ENCODE results near the gene NEK5. TPM values are rescaled to one million over a fixed set of nuclear protein-coding genes. Genes with fewer than 3 reads are reported as not detected.

NEK5 gene
- total RNA-seq, 2 donors from 2014 or later, result 1.4 to 1.8 TPM

- H3K9ac ChIP-seq (ENCODE audit: extremely low read depth, low read length, poor library complexity, severe bottlenecking), result no peak overlapping the region
- H3K27ac ChIP-seq (ENCODE audit: low read depth, low read length), result no peak overlapping the region
- no peak overlapping the region for H3K4me3 ChIP-seq (ENCODE audit: low read length)
- H3K27ac Mint-ChIP-seq, result no peak overlapping the region
- H3K4me1 Mint-ChIP-seq, result peaks cover 21% of the 10 kb centered on the region
- no peak for TF ChIP-seq CTCF (conservative IDR thresholded peaks at IDR 0.05)
- H3K9me3 Mint-ChIP-seq, result peaks cover 21% of the 10 kb centered on the region
- H3K27me3 Mint-ChIP-seq (ENCODE audit: insufficient read depth), result peaks cover 9% of the 10 kb centered on the region
- no peaks in the 10 kb centered on the region for H3K27me3 ChIP-seq (ENCODE audit: control insufficient read depth, insufficient read depth, low read length, poor library complexity, severe bottlenecking)
- H3K36me3 Mint-ChIP-seq (ENCODE audit: low read depth), result peaks cover 7% of the 10 kb centered on the region
- 97 to 100% methylated on average over 1 of the region's 1 CpG for WGBS, 2 experiments (ENCODE audit: insufficient coverage in 1 of 2, insufficient read length in 1 of 2)
- H3K36me3 ChIP-seq (ENCODE audit: control insufficient read depth, insufficient read depth, low read length), result no peaks in the 10 kb centered on the region
- peaks cover 29% of the 10 kb centered on the region for H3K9me3 ChIP-seq (ENCODE audit: control insufficient read depth, low read length)
- no peak for DNase-seq
- no peak overlapping the region for H3K4me3 Mint-ChIP-seq
- no peaks in the 10 kb centered on the region for H3K4me1 ChIP-seq (ENCODE audit: control insufficient read depth, insufficient read depth, low read length)
Observed at GRCh38 chr13:52112591-52112990, 16.3 kb downstream of the NEK5 start.

- peaks cover 35% of the 10 kb centered on the region for H3K9me3 ChIP-seq (ENCODE audit: control insufficient read depth, low read length)
- H3K9me3 Mint-ChIP-seq, result peaks cover 26% of the 10 kb centered on the region
- H3K27me3 Mint-ChIP-seq (ENCODE audit: insufficient read depth), result peaks cover 3% of the 10 kb centered on the region
- no peaks in the 10 kb centered on the region for H3K36me3 ChIP-seq (ENCODE audit: control insufficient read depth, insufficient read depth, low read length)
- peak overlapping the region; percentile 35 for H3K27ac Mint-ChIP-seq
- no peaks in the 10 kb centered on the region for H3K27me3 ChIP-seq (ENCODE audit: control insufficient read depth, insufficient read depth, low read length, poor library complexity, severe bottlenecking)
- WGBS, 2 experiments (ENCODE audit: insufficient coverage in 1 of 2, insufficient read length in 1 of 2), result 63 to 88% methylated on average over 1 of the region's 1 CpG
- DNase-seq, result no peak
- H3K27ac ChIP-seq (ENCODE audit: low read depth, low read length), result no peak overlapping the region
- H3K9ac ChIP-seq (ENCODE audit: extremely low read depth, low read length, poor library complexity, severe bottlenecking), result no peak overlapping the region
- TF ChIP-seq CTCF (conservative IDR thresholded peaks at IDR 0.05), result no peak
- peaks cover 14% of the 10 kb centered on the region for H3K4me1 Mint-ChIP-seq
- H3K4me1 ChIP-seq (ENCODE audit: control insufficient read depth, insufficient read depth, low read length), result no peaks in the 10 kb centered on the region
- peak overlapping the region; percentile 25 for H3K4me3 ChIP-seq (ENCODE audit: low read length)
- H3K4me3 Mint-ChIP-seq, result no peak overlapping the region
- H3K36me3 Mint-ChIP-seq (ENCODE audit: low read depth), result peaks cover 7% of the 10 kb centered on the region
Observed at GRCh38 chr13:52109116-52109670, 19.7 kb downstream of the NEK5 start.

- Histone ChIP-seq H3K9ac (ENCODE audit: extremely low read depth, low read length, poor library complexity, severe bottlenecking) (no peak overlapping the region), H3K4me1 (ENCODE audit: control insufficient read depth, insufficient read depth, low read length) (no peaks in the 10 kb centered on the region), H3K9me3 (ENCODE audit: control insufficient read depth, low read length) (peaks cover 35% of the 10 kb centered on the region), H3K36me3 (ENCODE audit: control insufficient read depth, insufficient read depth, low read length) (no peaks in the 10 kb centered on the region), H3K4me3 (ENCODE audit: low read length) (no peak overlapping the region), H3K27me3 (ENCODE audit: control insufficient read depth, insufficient read depth, low read length, poor library complexity, severe bottlenecking) (no peaks in the 10 kb centered on the region), H3K27ac (ENCODE audit: low read depth, low read length) (no peak overlapping the region)
- H3K36me3 Mint-ChIP-seq (ENCODE audit: low read depth), result peaks cover 7% of the 10 kb centered on the region
- H3K4me3 Mint-ChIP-seq, result no peak overlapping the region
- H3K27ac Mint-ChIP-seq, result no peak overlapping the region
- H3K9me3 Mint-ChIP-seq, result peaks cover 26% of the 10 kb centered on the region
- TF ChIP-seq CTCF (conservative IDR thresholded peaks at IDR 0.05), result no peak
- H3K4me1 Mint-ChIP-seq, result peaks cover 6% of the 10 kb centered on the region
- DNase-seq, result no peak
- 100% methylated on average over 1 of the region's 1 CpG; no CpG with 5 or more reads in 1 of the 2 experiments for WGBS, 2 experiments (ENCODE audit: insufficient coverage in 1 of 2, insufficient read length in 1 of 2)
- no peaks in the 10 kb centered on the region for H3K27me3 Mint-ChIP-seq (ENCODE audit: insufficient read depth)
Observed at GRCh38 chr13:52105841-52106240, 23.0 kb downstream of the NEK5 start.
